GM23338 (cell line): ENCODE results near the gene DIDO1. TPM values are rescaled to one million over a fixed set of nuclear protein-coding genes. Genes with fewer than 3 reads are reported as not detected.

Source experiments
- ATAC-seq: fragments of 200-7000 bp; cut with Tn5 transposase; 3 replicates; pipeline ENCODE4 v1.9.1; 2020
- DNase-seq: peaks from one replicate; pipeline ENCODE4 v3.0.0-alpha.2; 2015; ENCODE audit warnings: low spot score
- H2AFZ ChIP-seq: fragments of 200-600 bp; sonication (generic); 2 replicates; pipeline ENCODE4 v1.8.0; 2016; ENCODE audit warnings: antibody characterized with exemption, mild to moderate bottlenecking, moderate library complexity
- H3F3A ChIP-seq: fragments of 200-600 bp; sonication (generic); replicated peaks from 2 replicates; pipeline ENCODE4 v1.8.0; 2017; ENCODE audit warnings: antibody characterized with exemption, mixed run types, low read depth
- H3K27ac ChIP-seq: fragments of 200-600 bp; sonication (generic); 2 replicates; pipeline ENCODE4 v1.6.1; 2016; ENCODE audit warnings: low read depth
- H3K27me3 ChIP-seq: fragments of 200-600 bp; sonication (generic); 2 replicates; pipeline ENCODE4 v1.8.0; 2016; ENCODE audit warnings: mild to moderate bottlenecking, mixed run types, moderate library complexity; ENCODE audit not compliant: insufficient read depth
- H3K36me3 ChIP-seq: fragments of 200-600 bp; sonication (generic); 2 replicates; pipeline ENCODE4 v1.8.0; 2016; ENCODE audit warnings: mild to moderate bottlenecking; ENCODE audit not compliant: insufficient read depth
- H3K4me1 ChIP-seq: fragments of 200-600 bp; sonication (generic); 2 replicates; pipeline ENCODE4 v1.8.0; 2016; ENCODE audit warnings: mild to moderate bottlenecking, moderate library complexity; ENCODE audit not compliant: insufficient read depth
- H3K4me2 ChIP-seq: fragments of 200-600 bp; sonication (generic); 2 replicates; pipeline ENCODE4 v1.7.1; 2017; ENCODE audit warnings: mixed run types
- H3K4me3 ChIP-seq: fragments of 200-600 bp; sonication (generic); 2 replicates; pipeline ENCODE4 v1.6.1; 2016; ENCODE audit warnings: mixed run types
- H3K79me2 ChIP-seq: fragments of 200-600 bp; sonication (generic); replicated peaks from 2 replicates; pipeline ENCODE4 v1.8.0; 2017; ENCODE audit warnings: mild to moderate bottlenecking; ENCODE audit not compliant: insufficient read depth
- H3K9me2 ChIP-seq: fragments of 200-600 bp; sonication (generic); 2 replicates; pipeline ENCODE4 v1.8.0; 2017; ENCODE audit not compliant: insufficient read depth
- H4K20me1 ChIP-seq: fragments of 200-600 bp; sonication (generic); replicated peaks from 2 replicates; pipeline ENCODE4 v1.8.0; 2017; ENCODE audit warnings: mild to moderate bottlenecking; ENCODE audit not compliant: insufficient read depth
- H3K27ac Mint-ChIP-seq: 2 replicates; pipeline ENCODE4 v1.8.0; 2020; ENCODE audit warnings: inconsistent platforms, mild to moderate bottlenecking, moderate library complexity, mixed read lengths
- H3K27me3 Mint-ChIP-seq: 3 replicates; pipeline ENCODE4 v1.8.0; 2022; ENCODE audit warnings: low read depth, mild to moderate bottlenecking, moderate library complexity, mixed read lengths, inconsistent platforms; ENCODE audit not compliant: insufficient read depth, poor library complexity
- H3K36me3 Mint-ChIP-seq: 3 replicates; pipeline ENCODE4 v1.8.0; 2021; ENCODE audit warnings: low read depth, mild to moderate bottlenecking, inconsistent platforms, moderate library complexity, mixed read lengths
- H3K4me1 Mint-ChIP-seq: 3 replicates; pipeline ENCODE4 v1.8.0; 2020; ENCODE audit warnings: mild to moderate bottlenecking, inconsistent platforms, mixed read lengths
- H3K4me3 Mint-ChIP-seq: 3 replicates; pipeline ENCODE4 v1.8.0; 2021; ENCODE audit warnings: moderate library complexity, mild to moderate bottlenecking, inconsistent platforms, mixed read lengths
- H3K9me3 Mint-ChIP-seq: 3 replicates; pipeline ENCODE4 v1.8.0; 2020; ENCODE audit warnings: moderate library complexity, mild to moderate bottlenecking, inconsistent platforms, mixed read lengths
- CREB1 ChIP-seq: fragments of 250-450 bp; sonication (Bioruptor Pico); IDR thresholded peaks from 2 replicates; pipeline ENCODE4 v1.5.0; 2020; ENCODE audit warnings: low read depth, mild to moderate bottlenecking, moderate library complexity
- EZH2 ChIP-seq: fragments of 200-600 bp; sonication (generic); IDR thresholded peaks from one replicate; pipeline ENCODE4 v1.8.0; 2017; ENCODE audit warnings: antibody characterized with exemption, mild to moderate bottlenecking, low read depth; ENCODE audit not compliant: unreplicated experiment
- EZH2phosphoT487 ChIP-seq: fragments of 200-600 bp; sonication (generic); IDR thresholded peaks from one replicate; pipeline ENCODE4 v1.8.1; 2018; ENCODE audit warnings: antibody characterized with exemption; ENCODE audit not compliant: unreplicated experiment
- NANOG ChIP-seq: IDR thresholded peaks from 2 replicates; pipeline ENCODE4 v1.6.1; 2016; ENCODE audit warnings: antibody characterized with exemption, borderline replicate concordance
- POLR2AphosphoS5 ChIP-seq: IDR thresholded peaks from 2 replicates; pipeline ENCODE4 v1.6.1; 2016; ENCODE audit warnings: antibody characterized with exemption, low read depth
- ZNF114 ChIP-seq: fragments of 250-450 bp; sonication (Bioruptor Pico); IDR thresholded peaks from 2 replicates; pipeline ENCODE4 v1.5.0; 2020; ENCODE audit warnings: mild to moderate bottlenecking, moderate library complexity
- ZNF331 ChIP-seq: fragments of 250-450 bp; sonication (Bioruptor Pico); IDR thresholded peaks from 2 replicates; pipeline ENCODE4 v1.5.0; 2020; ENCODE audit warnings: low read depth, mild to moderate bottlenecking, moderate library complexity
- polyA plus RNA-seq: library from polyadenylated mRNA; unstranded; fragments of >200 nt; fragmentation: Nextera tagmentation; extraction: Ambion mirVana; gene quantifications from 2 replicates; pipeline ENCODE4 v1.2.1, GENCODE V29; 2016
- total RNA-seq: library from RNA; depleted of rRNA; stranded (reverse); fragments of >200 nt; shearing (Covaris generic); gene quantifications from 2 replicates; pipeline ENCODE4 v1.2.3, GENCODE V29; 2014
- TF ChIP-seq, protein P1 (sequence below): fragments of 250-450 bp; sonication (Bioruptor Pico); IDR thresholded peaks from 2 replicates; pipeline ENCODE4 v1.5.0; 2020; ENCODE audit warnings: mild to moderate bottlenecking, moderate library complexity
- TF ChIP-seq, protein P2 (sequence below), 2 experiments: fragments of 200-600 bp in 1 of 2; sonication (generic) in 1 of 2; conservative IDR thresholded peaks; 2 replicates each; pipeline versions ENCODE4 v1.5.1 to v1.6.1; 2016 to 2017; ENCODE audit warnings: antibody characterized with exemption in 2 of 2, low read depth in 2 of 2, mild to moderate bottlenecking in 2 of 2, moderate library complexity in 1 of 2
- TF ChIP-seq, protein P3 (sequence below): IDR thresholded peaks from one replicate; pipeline ENCODE4 v1.6.1; 2018; ENCODE audit warnings: antibody characterized with exemption; ENCODE audit not compliant: unreplicated experiment
- TF ChIP-seq, protein P4 (sequence below): IDR thresholded peaks from 2 replicates; pipeline ENCODE4 v1.6.1; 2016; ENCODE audit warnings: antibody characterized with exemption

The DIDO1 gene
- total and polyA plus RNA-seq, 2 experiments from 2014 or later = 72.4 to 162 TPM

DNA sequence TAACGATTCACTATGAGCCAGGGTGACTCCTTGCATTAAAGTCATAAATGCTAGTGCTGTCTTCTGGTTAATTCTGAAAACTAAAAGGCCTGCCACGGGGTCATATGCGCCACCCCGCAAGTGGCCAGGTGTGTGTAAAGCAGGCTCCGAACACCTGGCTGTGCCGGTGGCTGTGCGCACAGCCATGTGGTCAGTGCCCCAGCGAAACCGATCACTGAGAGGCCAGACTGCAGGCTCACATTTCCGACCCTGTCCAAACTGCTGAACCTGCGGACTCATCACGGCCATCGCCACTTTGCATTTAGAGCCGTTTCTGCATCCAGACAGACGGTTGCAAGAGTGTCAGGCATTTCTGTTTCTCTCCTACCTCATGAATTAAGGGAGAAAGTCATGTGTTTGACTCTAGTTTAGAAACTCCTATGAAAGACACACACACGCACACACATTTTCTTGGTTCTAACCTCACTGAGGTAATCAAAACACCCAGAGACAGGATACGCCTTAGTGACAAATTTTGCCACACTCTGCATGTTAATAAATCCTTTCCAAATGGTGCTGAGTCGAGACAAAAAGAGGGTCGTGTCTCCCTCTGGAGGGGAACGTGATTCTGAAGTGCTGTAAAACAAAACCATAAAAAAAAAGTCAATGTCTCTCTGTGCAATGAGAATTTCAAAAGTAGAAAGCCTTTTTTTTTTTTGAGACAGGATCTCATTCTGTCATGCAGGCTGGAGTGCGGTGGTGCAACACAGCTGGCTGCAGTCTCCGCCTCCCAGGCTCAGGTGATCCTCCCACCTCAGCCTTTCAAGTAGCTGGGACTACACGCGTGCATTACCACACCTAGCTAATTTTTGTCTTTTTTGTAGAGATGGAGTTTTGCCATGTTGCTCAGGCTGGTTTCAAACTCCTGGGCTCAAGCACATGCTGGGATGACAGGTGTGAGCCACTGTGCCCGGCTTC is 33.7 kb downstream of the DIDO1 start (continued):
- TF ChIP-seq, protein P1, sequence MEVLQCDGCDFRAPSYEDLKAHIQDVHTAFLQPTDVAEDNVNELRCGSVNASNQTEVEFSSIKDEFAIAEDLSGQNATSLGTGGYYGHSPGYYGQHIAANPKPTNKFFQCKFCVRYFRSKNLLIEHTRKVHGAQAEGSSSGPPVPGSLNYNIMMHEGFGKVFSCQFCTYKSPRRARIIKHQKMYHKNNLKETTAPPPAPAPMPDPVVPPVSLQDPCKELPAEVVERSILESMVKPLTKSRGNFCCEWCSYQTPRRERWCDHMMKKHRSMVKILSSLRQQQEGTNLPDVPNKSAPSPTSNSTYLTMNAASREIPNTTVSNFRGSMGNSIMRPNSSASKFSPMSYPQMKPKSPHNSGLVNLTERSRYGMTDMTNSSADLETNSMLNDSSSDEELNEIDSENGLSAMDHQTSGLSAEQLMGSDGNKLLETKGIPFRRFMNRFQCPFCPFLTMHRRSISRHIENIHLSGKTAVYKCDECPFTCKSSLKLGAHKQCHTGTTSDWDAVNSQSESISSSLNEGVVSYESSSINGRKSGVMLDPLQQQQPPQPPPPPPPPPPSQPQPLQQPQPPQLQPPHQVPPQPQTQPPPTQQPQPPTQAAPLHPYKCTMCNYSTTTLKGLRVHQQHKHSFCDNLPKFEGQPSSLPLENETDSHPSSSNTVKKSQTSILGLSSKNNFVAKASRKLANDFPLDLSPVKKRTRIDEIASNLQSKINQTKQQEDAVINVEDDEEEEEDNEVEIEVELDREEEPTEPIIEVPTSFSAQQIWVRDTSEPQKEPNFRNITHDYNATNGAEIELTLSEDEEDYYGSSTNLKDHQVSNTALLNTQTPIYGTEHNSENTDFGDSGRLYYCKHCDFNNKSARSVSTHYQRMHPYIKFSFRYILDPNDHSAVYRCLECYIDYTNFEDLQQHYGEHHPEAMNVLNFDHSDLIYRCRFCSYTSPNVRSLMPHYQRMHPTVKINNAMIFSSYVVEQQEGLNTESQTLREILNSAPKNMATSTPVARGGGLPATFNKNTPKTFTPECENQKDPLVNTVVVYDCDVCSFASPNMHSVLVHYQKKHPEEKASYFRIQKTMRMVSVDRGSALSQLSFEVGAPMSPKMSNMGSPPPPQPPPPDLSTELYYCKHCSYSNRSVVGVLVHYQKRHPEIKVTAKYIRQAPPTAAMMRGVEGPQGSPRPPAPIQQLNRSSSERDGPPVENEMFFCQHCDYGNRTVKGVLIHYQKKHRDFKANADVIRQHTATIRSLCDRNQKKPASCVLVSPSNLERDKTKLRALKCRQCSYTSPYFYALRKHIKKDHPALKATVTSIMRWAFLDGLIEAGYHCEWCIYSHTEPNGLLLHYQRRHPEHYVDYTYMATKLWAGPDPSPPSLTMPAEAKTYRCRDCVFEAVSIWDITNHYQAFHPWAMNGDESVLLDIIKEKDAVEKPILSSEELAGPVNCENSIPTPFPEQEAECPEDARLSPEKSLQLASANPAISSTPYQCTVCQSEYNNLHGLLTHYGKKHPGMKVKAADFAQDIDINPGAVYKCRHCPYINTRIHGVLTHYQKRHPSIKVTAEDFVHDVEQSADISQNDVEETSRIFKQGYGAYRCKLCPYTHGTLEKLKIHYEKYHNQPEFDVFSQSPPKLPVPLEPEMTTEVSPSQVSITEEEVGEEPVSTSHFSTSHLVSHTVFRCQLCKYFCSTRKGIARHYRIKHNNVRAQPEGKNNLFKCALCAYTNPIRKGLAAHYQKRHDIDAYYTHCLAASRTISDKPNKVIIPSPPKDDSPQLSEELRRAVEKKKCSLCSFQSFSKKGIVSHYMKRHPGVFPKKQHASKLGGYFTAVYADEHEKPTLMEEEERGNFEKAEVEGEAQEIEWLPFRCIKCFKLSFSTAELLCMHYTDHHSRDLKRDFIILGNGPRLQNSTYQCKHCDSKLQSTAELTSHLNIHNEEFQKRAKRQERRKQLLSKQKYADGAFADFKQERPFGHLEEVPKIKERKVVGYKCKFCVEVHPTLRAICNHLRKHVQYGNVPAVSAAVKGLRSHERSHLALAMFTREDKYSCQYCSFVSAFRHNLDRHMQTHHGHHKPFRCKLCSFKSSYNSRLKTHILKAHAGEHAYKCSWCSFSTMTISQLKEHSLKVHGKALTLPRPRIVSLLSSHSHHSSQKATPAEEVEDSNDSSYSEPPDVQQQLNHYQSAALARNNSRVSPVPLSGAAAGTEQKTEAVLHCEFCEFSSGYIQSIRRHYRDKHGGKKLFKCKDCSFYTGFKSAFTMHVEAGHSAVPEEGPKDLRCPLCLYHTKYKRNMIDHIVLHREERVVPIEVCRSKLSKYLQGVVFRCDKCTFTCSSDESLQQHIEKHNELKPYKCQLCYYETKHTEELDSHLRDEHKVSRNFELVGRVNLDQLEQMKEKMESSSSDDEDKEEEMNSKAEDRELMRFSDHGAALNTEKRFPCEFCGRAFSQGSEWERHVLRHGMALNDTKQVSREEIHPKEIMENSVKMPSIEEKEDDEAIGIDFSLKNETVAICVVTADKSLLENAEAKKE (CRISPR knock-in tag) = no peak
- no peak for TF ChIP-seq EZH2phosphoT487

DNA sequence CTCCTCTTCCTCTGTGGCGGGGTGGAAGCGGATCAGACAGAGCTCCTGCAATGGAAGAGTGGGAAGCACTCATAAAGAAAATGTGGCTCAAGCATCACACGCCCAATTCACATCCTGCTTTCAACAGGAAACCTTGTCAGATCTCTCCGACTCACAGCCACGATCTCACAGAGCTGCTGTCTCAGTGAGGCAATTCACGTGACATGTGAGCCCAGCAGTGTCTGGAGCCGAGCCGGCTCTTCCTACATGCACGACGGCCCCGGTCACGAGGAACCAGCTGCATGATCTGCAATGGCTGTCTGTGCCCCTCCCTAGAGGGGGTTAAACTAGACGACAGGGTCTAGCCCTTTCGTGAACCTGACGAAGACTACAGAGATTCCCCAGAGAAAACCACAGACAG is 35.2 kb downstream of the DIDO1 start:
- DNase-seq (no peak), ATAC-seq (no peak)
- Histone ChIP-seq H3K27me3 (no peaks in the 10 kb centered on the region), H3F3A (peaks cover 88% of the 10 kb centered on the region), H2AFZ (no peak overlapping the region), H3K9me2 (no peaks in the 10 kb centered on the region), H3K27ac (peak overlapping the region; percentile 26; the same call in 1 of the 2 replicates), H4K20me1 (peaks cover 32% of the 10 kb centered on the region), H3K79me2 (no peaks in the 10 kb centered on the region), H3K4me2 (no peak overlapping the region), H3K4me3 (no peak overlapping the region), H3K4me1 (peaks cover 6% of the 10 kb centered on the region; the same call in 1 of the 2 replicates), H3K36me3 (peaks cover 86% of the 10 kb centered on the region)
- Mint-ChIP-seq H3K4me3 (no peak overlapping the region), H3K36me3 (peaks cover 99% of the 10 kb centered on the region), H3K27ac (no peak overlapping the region), H3K27me3 (peaks cover 19% of the 10 kb centered on the region), H3K4me1 (peaks cover 13% of the 10 kb centered on the region), H3K9me3 (no peaks in the 10 kb centered on the region; the same call in 2 of the 3 replicates)
- TF ChIP-seq ZNF114 (no peak), NANOG (no peak), POLR2AphosphoS5 (no peak), ZNF331 (CRISPR knock-in tag) (no peak), CREB1 (CRISPR knock-in tag) (no peak), EZH2 (no peak)
- TF ChIP-seq, protein P2, sequence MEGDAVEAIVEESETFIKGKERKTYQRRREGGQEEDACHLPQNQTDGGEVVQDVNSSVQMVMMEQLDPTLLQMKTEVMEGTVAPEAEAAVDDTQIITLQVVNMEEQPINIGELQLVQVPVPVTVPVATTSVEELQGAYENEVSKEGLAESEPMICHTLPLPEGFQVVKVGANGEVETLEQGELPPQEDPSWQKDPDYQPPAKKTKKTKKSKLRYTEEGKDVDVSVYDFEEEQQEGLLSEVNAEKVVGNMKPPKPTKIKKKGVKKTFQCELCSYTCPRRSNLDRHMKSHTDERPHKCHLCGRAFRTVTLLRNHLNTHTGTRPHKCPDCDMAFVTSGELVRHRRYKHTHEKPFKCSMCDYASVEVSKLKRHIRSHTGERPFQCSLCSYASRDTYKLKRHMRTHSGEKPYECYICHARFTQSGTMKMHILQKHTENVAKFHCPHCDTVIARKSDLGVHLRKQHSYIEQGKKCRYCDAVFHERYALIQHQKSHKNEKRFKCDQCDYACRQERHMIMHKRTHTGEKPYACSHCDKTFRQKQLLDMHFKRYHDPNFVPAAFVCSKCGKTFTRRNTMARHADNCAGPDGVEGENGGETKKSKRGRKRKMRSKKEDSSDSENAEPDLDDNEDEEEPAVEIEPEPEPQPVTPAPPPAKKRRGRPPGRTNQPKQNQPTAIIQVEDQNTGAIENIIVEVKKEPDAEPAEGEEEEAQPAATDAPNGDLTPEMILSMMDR (conservative IDR thresholded peaks at IDR 0.05; ENCODE audit: low read depth in 2 of 2) = no peak
- TF ChIP-seq, protein P3, sequence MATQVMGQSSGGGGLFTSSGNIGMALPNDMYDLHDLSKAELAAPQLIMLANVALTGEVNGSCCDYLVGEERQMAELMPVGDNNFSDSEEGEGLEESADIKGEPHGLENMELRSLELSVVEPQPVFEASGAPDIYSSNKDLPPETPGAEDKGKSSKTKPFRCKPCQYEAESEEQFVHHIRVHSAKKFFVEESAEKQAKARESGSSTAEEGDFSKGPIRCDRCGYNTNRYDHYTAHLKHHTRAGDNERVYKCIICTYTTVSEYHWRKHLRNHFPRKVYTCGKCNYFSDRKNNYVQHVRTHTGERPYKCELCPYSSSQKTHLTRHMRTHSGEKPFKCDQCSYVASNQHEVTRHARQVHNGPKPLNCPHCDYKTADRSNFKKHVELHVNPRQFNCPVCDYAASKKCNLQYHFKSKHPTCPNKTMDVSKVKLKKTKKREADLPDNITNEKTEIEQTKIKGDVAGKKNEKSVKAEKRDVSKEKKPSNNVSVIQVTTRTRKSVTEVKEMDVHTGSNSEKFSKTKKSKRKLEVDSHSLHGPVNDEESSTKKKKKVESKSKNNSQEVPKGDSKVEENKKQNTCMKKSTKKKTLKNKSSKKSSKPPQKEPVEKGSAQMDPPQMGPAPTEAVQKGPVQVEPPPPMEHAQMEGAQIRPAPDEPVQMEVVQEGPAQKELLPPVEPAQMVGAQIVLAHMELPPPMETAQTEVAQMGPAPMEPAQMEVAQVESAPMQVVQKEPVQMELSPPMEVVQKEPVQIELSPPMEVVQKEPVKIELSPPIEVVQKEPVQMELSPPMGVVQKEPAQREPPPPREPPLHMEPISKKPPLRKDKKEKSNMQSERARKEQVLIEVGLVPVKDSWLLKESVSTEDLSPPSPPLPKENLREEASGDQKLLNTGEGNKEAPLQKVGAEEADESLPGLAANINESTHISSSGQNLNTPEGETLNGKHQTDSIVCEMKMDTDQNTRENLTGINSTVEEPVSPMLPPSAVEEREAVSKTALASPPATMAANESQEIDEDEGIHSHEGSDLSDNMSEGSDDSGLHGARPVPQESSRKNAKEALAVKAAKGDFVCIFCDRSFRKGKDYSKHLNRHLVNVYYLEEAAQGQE = no peak
- TF ChIP-seq, protein P4, sequence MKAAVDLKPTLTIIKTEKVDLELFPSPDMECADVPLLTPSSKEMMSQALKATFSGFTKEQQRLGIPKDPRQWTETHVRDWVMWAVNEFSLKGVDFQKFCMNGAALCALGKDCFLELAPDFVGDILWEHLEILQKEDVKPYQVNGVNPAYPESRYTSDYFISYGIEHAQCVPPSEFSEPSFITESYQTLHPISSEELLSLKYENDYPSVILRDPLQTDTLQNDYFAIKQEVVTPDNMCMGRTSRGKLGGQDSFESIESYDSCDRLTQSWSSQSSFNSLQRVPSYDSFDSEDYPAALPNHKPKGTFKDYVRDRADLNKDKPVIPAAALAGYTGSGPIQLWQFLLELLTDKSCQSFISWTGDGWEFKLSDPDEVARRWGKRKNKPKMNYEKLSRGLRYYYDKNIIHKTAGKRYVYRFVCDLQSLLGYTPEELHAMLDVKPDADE = no peak
